GM10847 (cell line): ENCODE data around the gene TFPT.

Experiments used
- POLR2A ChIP-seq: IDR thresholded peaks from 2 replicates; pipeline ENCODE4 v1.6.1; 2011; ENCODE audit not compliant: insufficient read length; ENCODE audit errors: extremely low read depth

Gene TFPT

DNA sequence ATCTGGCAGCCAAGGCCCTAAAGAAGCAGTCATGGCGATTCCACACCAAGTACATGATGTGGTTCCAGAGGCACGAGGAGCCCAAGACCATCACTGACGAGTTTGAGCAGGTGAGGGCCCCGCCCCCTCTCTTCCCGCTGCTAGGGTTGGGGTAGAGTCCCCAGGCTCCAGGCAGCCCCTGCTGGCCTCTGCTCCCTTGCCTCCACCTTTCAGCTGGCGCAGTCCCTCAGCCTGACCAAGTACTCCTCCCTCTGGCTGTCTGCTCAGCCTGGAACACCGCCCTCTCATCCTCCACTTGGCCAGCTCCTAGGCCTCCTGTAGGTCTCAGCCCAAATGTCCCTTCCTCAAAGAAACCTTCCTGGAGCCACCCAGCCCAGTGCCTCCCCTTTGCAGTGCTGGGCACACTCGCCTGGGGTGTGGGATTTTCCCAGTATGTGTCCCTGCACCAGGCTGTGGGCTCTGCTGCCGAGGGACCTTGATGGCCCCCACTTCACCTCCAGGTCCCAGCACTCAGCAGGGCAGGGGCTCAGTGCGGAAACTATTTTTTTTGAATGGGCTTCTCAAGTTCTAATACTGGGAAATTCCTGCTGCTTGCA is 38.4 kb upstream of the TFPT start:
- no peak for TF ChIP-seq POLR2A

DNA sequence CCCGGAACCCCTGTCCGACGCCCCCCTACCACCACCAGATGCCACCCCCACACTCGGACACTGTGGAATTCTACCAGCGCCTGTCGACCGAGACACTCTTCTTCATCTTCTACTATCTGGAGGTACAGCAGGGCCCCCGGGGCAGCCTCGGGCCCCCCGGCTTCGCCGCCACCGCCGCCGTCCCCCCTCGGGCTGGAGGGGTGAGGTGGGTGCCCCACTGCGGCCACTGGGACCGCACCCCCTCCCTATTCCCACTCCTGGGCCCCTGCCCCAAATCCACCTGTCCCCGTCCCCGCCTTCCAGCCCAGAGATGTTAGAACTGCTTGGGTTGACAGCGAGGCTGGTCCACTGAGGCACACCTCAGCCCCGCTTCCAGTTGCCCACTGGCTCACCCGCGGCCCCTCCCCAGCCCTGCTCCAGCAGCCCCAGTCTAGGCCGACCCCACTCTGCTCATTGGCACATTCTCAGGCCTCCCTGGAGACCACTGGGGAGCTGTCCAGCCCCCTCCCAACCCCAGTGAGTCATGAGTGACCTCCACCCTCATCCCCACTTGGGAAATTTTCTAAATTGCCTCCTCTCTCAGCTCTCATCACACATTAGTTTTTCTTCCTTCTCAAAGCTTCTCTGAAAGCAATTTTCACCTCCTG is 37.5 kb upstream of the TFPT start:
- no peak for TF ChIP-seq POLR2A

DNA sequence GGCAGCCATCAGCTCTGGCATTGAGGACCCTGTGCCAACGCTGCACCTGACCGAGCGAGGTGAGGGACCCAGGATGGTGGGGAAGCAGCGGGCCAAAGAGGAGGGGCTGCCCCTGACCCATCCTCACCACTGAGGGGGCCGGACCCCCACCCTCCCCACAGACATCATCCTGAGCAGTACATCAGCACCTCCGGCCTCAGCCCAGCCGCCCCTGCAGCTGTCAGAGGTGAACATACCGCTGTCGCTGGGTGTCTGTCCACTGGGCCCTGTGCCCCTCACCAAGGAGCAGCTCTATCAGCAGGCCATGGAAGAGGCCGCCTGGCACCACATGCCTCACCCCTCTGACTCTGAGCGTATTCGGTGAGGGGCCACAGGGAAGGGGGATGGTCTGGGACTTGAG is 36.8 kb upstream of the TFPT start:
- TF ChIP-seq POLR2A = no peak

DNA sequence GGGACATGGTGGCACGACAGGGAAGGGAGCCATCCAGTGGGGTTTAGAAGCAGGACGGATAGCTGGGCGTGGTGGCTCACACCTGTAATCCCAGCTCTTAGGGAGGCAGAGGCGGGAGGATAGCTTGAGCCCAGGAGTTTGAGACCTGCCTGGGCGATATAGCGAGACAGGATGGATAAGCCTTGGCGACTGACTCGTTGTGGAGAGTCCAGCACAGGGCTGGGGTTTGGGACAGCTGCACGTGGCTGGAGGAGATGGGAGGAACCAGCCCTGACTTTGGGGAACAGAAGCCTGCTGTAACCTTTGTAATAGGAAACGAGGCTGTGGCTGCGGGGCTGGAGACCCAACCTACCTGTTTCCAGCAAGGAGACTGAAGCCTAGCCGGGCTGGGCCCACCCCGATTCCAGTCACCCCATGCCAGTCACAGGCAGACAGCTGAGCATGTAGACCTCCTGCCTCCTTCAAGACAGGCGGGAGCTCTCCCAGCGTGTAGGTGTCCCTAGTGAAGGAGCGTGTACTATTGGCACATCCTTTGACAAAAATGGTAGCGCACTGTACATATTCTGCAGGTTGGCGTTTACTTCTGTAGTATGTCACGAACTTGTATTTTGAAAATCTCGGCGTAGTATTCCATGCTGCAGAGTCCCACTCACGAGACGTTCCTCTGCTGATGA is 36.0 kb upstream of the TFPT start:
- no peak for TF ChIP-seq POLR2A

DNA sequence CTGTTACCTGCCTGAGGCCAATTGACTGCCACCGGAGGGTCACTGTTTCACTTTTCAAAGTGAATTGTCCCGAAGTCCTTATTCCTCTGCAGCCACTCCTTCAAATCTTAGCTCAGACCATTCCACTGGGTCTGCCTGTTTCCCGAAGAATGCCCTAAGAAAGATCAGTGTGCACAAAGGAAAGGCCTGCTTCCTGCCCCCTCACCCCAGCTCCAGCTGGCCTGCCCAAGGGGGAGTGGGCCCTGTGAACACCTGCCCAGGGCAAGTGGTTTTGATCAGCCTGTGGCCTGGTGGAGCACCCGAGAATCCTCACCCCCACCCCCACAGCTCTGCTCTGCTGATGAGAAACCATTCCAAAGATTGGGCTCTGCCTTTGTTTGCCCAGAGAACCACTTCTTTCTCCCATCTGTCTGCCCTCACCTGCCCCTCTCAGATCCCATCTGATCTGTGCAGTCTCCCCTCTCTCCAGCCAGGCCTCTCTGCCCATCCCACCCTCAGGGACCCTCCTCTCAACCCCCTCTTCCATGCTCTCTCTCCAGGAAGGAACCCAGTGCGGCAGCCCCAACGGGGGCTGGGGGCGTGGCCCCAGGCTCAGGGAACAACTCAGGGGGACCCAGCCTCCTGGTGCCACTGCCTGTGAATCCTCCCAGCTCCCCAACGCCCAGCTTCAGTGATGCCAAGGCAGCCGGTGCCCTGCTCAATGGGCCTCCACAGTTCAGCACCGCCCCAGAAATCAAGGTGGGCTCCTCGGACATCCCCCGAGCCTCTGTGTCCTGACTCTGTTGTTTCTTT is 33.8 kb upstream of the TFPT start:
- TF ChIP-seq POLR2A = no peak

DNA sequence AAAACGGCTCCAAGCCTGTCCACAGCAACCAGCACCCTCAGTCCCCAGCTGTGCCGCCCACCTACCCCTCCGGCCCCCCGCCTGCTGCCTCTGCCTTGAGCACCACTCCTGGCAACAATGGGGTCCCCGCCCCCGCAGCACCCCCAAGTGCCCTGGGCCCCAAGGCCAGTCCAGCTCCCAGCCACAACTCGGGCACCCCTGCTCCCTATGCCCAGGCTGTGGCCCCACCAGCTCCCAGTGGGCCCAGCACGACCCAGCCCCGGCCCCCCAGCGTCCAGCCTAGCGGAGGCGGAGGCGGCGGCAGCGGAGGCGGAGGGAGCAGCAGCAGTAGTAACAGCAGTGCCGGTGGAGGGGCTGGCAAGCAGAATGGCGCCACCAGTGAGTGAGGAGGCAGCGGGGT is 32.7 kb upstream of the TFPT start:
- TF ChIP-seq POLR2A = no peak

DNA sequence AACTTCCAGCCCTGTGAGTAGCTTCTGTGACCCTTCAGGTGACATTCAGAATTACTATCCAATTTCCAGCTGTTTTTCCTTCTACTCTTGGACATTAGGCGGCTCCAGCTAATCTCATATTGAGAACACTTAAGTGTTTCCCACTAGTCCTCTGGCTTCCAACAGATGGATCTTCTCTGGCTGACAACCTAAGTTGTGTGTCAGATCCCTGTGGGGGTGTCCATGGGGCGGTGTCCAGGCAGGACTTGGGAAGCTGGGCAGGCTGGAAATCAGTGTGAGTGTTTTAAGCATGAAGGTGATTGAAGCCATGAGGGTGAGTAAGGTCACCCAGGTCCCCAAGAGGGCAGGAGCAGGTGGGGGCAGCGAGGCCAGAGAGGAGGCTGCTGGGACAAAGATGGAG is 32.2 kb upstream of the TFPT start:
- TF ChIP-seq POLR2A = no peak

DNA sequence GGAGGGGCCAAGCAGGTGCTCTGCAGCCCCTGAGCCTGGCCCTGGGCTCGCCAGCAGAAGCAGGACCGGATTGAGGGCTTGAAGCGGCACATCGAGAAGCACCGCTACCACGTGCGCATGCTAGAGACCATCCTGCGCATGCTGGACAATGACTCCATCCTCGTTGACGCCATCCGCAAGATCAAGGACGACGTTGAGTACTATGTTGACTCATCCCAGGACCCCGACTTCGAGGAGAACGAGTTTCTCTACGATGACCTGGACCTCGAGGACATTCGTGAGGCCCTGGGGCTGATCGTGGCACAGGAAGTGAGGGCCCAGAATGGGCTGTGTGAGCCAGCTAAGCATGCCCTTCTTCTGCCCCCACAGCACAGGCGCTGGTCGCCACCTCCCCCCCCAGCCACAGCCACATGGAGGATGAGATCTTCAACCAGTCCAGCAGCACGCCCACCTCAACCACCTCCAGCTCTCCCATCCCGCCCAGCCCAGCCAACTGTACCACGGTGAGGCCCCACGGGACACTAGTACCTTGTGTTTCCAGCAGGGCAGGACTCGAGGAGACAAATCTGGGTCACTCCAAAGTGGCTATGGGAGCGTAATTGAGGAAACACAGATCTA is 30.2 kb upstream of the TFPT start:
- TF ChIP-seq POLR2A = no peak

DNA sequence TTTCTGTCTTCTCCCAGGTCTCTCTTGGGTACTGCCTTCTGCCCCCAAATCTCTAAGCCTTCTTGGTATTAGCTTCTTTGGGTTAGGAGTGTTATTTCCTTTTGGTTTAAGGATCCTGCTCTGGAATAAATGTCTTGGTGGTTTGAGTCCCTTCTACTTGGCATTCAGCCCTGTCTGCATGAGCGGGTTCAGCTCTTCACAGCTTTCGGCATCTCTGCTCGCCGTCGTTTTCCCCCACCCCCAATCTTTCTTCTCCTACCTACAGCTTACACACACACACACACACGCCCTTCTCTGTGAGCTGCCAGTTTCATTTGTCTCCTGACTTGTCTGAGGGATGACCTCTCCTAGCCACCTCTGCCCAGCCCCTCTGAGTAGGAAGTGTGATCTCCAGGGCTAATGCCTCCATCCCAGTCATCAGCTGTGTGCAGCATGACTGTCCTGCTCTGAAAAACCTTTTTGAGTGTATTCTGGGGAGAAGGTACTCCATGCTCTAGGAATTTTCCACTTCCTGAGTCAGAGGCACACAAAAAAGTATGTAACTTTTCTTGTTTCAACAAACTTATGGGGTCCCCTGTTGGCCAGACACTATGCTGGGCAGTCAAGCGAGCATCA is 26.8 kb upstream of the TFPT start:
- TF ChIP-seq POLR2A = no peak

DNA sequence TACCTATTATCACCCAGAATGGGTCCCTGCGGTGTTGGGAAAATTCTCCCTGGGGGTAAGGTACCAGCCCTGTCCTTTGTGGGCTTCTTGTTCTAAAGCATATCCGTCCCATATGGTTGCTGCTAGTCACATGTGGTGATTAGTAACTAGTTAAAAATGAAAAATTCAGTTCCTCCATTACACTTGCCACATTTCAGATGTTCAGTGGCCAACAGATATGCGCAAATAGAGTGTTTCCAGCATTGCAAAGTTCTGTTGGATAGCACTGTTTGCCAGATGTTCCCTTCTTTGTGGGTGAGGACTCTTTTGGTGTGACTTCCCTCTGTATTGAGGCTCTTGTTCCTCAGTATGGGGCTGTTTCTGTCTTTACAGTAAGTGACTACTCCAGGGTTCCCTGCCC is 25.9 kb upstream of the TFPT start:
- no peak for TF ChIP-seq POLR2A

DNA sequence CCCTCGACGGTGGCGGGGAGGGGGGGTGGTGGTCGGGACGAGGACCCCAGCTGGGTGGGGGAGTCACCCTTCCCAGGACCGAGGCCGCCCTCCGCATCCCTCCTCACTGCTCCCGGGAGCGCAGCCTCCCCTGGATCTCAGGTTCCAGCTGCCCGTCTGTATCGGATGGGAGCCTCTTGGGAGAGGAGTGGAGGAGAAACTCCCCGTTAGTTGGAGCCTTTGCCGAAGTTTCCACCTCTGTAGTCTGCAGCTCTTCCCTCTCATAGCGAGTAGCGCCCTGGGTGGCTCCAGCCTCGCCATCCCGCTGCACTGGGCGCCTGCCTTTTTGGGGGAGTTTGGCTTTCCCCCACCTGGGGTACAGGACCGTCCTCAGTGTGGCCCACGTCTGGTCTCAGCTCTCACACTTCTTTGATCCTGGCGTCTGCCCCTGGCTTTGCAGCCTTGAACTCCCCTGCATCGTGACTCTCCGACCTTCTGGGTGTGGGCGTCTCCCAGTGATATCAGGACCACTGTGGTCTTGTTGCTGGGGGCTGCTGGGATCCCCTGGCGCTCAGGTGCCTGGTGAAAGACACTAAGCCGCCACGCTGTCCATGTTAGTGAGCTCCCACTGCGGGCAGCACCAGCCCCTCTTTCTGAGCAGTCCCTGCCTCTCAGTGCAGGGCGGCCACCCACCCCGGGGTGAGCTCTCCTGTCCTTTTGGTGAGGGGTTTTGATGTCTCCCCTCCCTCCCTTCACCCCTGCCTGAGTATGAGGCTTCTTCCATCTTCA is 23.2 kb upstream of the TFPT start:
- TF ChIP-seq POLR2A = no peak

DNA sequence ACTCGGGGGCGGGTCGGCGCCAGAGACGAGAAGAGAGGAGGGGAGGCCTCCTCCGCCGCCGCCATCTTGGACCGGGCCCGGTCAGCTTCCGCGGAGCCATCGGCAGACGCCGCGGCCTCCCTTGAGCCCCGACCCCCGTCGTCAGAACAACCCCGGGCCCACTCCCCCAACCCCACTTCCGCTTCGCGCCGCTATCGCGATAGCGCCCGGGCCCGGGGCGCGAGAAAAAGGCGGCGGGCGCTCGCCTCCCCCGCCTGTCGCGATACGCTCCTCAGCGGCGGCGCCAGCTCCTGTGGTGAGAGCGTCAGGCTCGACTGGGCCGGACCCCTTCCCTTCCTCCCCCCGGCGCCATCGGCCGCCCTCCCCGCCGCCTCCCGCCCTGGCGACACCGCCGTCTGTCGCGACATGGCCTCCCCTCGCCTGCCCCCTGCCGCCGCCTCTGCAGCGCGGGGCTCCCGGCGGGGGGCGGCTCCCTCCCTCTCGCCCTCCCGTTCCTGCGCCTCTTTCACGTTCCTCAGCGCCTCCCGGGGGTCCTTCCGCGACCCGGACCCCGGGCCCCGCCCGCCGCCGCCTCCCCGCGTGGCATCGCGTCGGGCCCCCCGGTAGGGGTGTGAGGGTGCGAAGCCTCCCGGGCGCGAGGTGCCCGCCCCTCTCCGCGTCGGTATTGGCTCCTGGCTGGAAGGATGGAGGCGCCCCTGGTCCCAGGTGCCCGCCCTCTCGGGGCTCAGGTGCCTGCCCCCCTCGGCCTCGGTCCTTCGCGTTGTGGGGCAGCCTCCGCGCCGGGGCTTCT is 22.4 kb upstream of the TFPT start, which contains the start of gene CNOT3:
TSS of gene CNOT3 (plus strand) at position 64 of the 790 bp plus-strand sequence. CDS start 5,217 bp downstream, outside the sequence.
- TF ChIP-seq POLR2A = peak; percentile 78
